ENCODE results near the gene SCAMP5.

The SCAMP5 gene

DNA sequence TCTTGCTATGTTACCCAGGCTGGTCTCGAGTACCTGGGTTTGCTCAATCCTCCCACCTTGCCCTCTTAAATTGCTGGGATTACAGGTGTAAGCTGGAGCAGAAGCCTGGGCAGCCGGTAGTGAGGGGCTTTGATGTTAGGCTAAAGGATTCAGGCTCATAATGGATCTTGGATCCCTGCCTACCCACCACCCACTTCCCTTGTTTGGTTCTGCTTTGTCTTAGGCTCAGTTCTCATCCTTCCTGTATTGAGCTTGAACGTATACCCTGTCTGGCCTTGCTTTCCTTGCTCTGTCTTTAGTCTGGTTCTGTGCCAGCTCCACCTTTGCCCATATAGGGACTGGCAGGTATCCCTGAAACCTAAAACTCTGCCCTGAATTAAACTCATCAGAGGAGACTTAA is 29.7 kb downstream of the SCAMP5 start:
- no peak for DNase-seq (ENCODE audit: low read depth)
- TF ChIP-seq, protein P1, sequence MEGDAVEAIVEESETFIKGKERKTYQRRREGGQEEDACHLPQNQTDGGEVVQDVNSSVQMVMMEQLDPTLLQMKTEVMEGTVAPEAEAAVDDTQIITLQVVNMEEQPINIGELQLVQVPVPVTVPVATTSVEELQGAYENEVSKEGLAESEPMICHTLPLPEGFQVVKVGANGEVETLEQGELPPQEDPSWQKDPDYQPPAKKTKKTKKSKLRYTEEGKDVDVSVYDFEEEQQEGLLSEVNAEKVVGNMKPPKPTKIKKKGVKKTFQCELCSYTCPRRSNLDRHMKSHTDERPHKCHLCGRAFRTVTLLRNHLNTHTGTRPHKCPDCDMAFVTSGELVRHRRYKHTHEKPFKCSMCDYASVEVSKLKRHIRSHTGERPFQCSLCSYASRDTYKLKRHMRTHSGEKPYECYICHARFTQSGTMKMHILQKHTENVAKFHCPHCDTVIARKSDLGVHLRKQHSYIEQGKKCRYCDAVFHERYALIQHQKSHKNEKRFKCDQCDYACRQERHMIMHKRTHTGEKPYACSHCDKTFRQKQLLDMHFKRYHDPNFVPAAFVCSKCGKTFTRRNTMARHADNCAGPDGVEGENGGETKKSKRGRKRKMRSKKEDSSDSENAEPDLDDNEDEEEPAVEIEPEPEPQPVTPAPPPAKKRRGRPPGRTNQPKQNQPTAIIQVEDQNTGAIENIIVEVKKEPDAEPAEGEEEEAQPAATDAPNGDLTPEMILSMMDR (IDR thresholded peaks at IDR 0.05; ENCODE audit: insufficient read depth, low read depth, low read length, missing control alignments) = no peak
- H3K4me3 ChIP-seq (ENCODE audit: low read length) = no peak overlapping the region

GRCh38 chr15:75025548-75026260 is 30.3 kb downstream of the SCAMP5 start:
- H3K4me3 ChIP-seq (ENCODE audit: low read length) = no peak overlapping the region
- TF ChIP-seq, protein P1 (IDR thresholded peaks at IDR 0.05; ENCODE audit: insufficient read depth, low read depth, low read length, missing control alignments) = no peak
- DNase-seq (ENCODE audit: low read depth) = no peak

GRCh38 chr15:75027551-75027950 is 32.2 kb downstream of the SCAMP5 start:
- TF ChIP-seq, protein P1 (IDR thresholded peaks at IDR 0.05; ENCODE audit: insufficient read depth, low read depth, low read length, missing control alignments) = no peak
- no peak overlapping the region for H3K4me3 ChIP-seq (ENCODE audit: low read length)

DNA sequence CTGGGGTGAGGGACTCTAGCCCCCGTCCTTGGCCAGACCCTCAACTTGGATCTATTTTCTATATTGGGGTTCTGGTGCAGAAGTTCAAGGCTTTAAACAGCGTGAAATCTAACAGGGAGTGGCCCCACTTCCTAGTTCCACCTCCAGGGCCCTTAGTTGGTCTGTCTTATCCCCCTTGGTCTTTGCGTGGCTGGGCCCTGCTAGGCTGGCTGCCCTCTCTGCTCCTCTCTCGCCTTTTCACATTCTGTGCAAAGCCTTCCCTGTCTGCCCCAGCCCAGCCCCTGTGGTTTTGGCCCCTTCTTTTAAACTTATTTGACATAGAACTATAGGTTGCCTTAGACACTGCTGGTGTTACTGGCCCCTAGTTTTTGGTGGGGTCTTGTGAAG is 33.6 kb downstream of the SCAMP5 start:
- no peak overlapping the region for H3K4me3 ChIP-seq (ENCODE audit: low read length)
- no peak for DNase-seq (ENCODE audit: low read depth)
- TF ChIP-seq, protein P1 (IDR thresholded peaks at IDR 0.05; ENCODE audit: insufficient read depth, low read depth, low read length, missing control alignments) = no peak

More at GRCh38 chr15:75027551-75027950, 32.2 kb downstream of the SCAMP5 start:
- no peak for DNase-seq (ENCODE audit: low read depth)

DNA sequence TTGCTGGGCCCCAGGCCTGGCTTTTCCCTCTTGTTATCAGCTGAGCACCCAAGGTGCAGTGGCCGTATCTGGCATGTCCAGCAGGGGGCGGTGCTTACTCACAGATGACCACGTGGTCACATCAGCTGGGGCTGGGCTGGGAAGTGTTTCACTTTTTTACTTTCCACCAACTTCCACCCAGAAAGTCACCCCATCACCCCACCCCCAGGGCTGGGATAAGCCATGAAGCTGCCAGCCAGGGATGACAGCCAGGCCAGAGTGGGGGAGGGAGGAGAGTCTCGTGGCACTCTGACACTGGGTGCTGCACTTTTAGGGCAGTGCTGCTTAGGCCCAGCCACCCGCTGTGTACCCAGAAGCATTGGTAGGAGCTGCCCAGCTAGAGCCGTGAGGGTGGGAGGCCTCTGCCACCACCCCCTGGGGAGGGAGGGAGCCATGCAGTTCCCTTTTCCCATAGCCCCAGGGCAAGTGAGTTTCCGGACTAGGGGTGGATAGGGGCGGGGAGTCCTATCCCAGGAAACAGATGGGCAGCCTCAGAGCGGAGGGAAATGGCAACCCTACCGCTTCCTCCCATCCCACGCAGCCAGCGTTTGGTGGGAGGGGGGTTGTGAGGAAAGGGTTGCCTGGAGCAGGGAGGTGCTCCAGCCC is 34.1 kb downstream of the SCAMP5 start:
- TF ChIP-seq, protein P1 (IDR thresholded peaks at IDR 0.05; ENCODE audit: insufficient read depth, low read depth, low read length, missing control alignments) = peak; percentile 88
- H3K4me3 ChIP-seq (ENCODE audit: low read length) = no peak overlapping the region
- DNase-seq (ENCODE audit: low read depth) = peak; percentile 83

GRCh38 chr15:75030023-75030413 is 34.7 kb downstream of the SCAMP5 start:
- peak; percentile 27 for DNase-seq (ENCODE audit: low read depth)
- TF ChIP-seq, protein P1 (IDR thresholded peaks at IDR 0.05; ENCODE audit: insufficient read depth, low read depth, low read length, missing control alignments) = no peak
- H3K4me3 ChIP-seq (ENCODE audit: low read length) = no peak overlapping the region

All from epithelial cell of esophagus (primary cell).